Neural cell (in vitro differentiated cells): Measurements from ENCODE around the gene PTPRN2. TPM values are rescaled to one million over a fixed set of nuclear protein-coding genes. Genes with fewer than 3 reads are reported as not detected.

Experiments
- H2AFZ ChIP-seq: fragments of 200-600, 300-800 bp; sonication (generic), shearing (Covaris generic); 2 replicates; pipeline ENCODE4 v1.6.0; 2014; ENCODE audit warnings: low read depth, mild to moderate bottlenecking, antibody characterized with exemption, low read length, moderate library complexity
- H3F3A ChIP-seq: fragments of 200-600 bp; shearing (Covaris generic); 2 replicates; pipeline ENCODE4 v1.6.1; 2016; ENCODE audit warnings: mild to moderate bottlenecking, moderate library complexity, mixed read lengths, antibody characterized with exemption, low read length; ENCODE audit not compliant: insufficient read depth, poor library complexity, severe bottlenecking
- H3K27ac ChIP-seq: fragments of 200-600, 300-800 bp; sonication (generic), shearing (Covaris generic); 2 replicates; pipeline ENCODE4 v1.5.1; 2014; ENCODE audit warnings: mild to moderate bottlenecking, low read length, moderate library complexity
- H3K27me3 ChIP-seq: fragments of 300-800, 200-600 bp; sonication (generic), shearing (Covaris generic); 2 replicates; pipeline ENCODE4 v1.6.0; 2014; ENCODE audit warnings: mild to moderate bottlenecking, low read depth, low read length, moderate library complexity; ENCODE audit not compliant: insufficient read depth
- H3K36me3 ChIP-seq: fragments of 300-800, 200-600 bp; sonication (generic), shearing (Covaris generic); 2 replicates; pipeline ENCODE4 v1.5.1; 2014; ENCODE audit warnings: mild to moderate bottlenecking, antibody characterized with exemption, low read length, moderate library complexity; ENCODE audit not compliant: insufficient read depth
- H3K4me2 ChIP-seq: fragments of 300-800, 200-600 bp; sonication (generic), shearing (Covaris generic); 2 replicates; pipeline ENCODE4 v1.6.0; 2014; ENCODE audit warnings: mild to moderate bottlenecking, low read length
- H3K4me3 ChIP-seq: fragments of 300-800, 200-600 bp; sonication (generic), shearing (Covaris generic); 2 replicates; pipeline ENCODE4 v1.5.1; 2014; ENCODE audit warnings: mild to moderate bottlenecking, low read length, moderate library complexity
- H3K79me2 ChIP-seq: fragments of 200-600 bp; shearing (Covaris generic); replicated peaks from 2 replicates; pipeline ENCODE4 v1.6.0; 2014; ENCODE audit warnings: mild to moderate bottlenecking, low read length, moderate library complexity; ENCODE audit not compliant: insufficient read depth
- H3K9ac ChIP-seq: fragments of 300-800, 200-600 bp; sonication (generic), shearing (Covaris generic); 2 replicates; pipeline ENCODE4 v1.6.1; 2016; ENCODE audit warnings: mild to moderate bottlenecking, low read length, mixed read lengths
- H3K9me2 ChIP-seq: fragments of 200-600 bp; shearing (Covaris generic); 2 replicates; pipeline ENCODE4 v1.6.1; 2016; ENCODE audit warnings: mild to moderate bottlenecking, low read length, mixed read lengths; ENCODE audit not compliant: insufficient read depth
- H3K9me3 ChIP-seq: fragments of 200-600, 300-800 bp; sonication (generic), shearing (Covaris generic); 2 replicates; pipeline ENCODE4 v1.6.1; 2016; ENCODE audit warnings: mild to moderate bottlenecking, mixed run types, low read length, moderate library complexity, mixed read lengths
- H4K20me1 ChIP-seq: fragments of 200-600 bp; shearing (Covaris generic); 2 replicates; pipeline ENCODE4 v1.6.1; 2016; ENCODE audit warnings: mild to moderate bottlenecking, mixed run types; ENCODE audit not compliant: insufficient read depth
- CTCF ChIP-seq: fragments of 450-650 bp; IDR thresholded peaks from 2 replicates; pipeline ENCODE4 v1.5.1; 2014; ENCODE audit warnings: antibody characterized with exemption, mild to moderate bottlenecking, moderate library complexity; ENCODE audit not compliant: poor library complexity, severe bottlenecking
- EP300 ChIP-seq: fragments of 450-650 bp; conservative IDR thresholded peaks from 2 replicates; pipeline ENCODE4 v1.6.1; 2014; ENCODE audit warnings: antibody characterized with exemption, mild to moderate bottlenecking, moderate library complexity; ENCODE audit not compliant: poor library complexity, severe bottlenecking
- EZH2 ChIP-seq: fragments of 200-600, 300-800 bp; shearing (Covaris generic), sonication (generic); IDR thresholded peaks from 2 replicates; pipeline ENCODE4 v1.6.1; 2014; ENCODE audit warnings: antibody characterized with exemption, low read length, borderline replicate concordance, mild to moderate bottlenecking; ENCODE audit not compliant: insufficient read depth, poor library complexity, severe bottlenecking
- MXI1 ChIP-seq: fragments of 450-650 bp; conservative IDR thresholded peaks from 2 replicates; pipeline ENCODE4 v1.6.1; 2014; ENCODE audit warnings: antibody characterized with exemption, mild to moderate bottlenecking; ENCODE audit not compliant: poor library complexity, severe bottlenecking
- POLR2AphosphoS5 ChIP-seq: IDR thresholded peaks from 2 replicates; pipeline ENCODE4 v1.6.1; 2012
- RAD21 ChIP-seq: fragments of 450-650 bp; conservative IDR thresholded peaks from 2 replicates; pipeline ENCODE4 v1.6.1; 2014; ENCODE audit warnings: antibody characterized with exemption, mild to moderate bottlenecking, moderate library complexity
- REST ChIP-seq: IDR thresholded peaks from 2 replicates; pipeline ENCODE4 v1.6.1; 2012; ENCODE audit warnings: borderline replicate concordance
- SMC3 ChIP-seq: fragments of 450-650 bp; conservative IDR thresholded peaks from 2 replicates; pipeline ENCODE4 v1.6.1; 2014; ENCODE audit warnings: antibody characterized with exemption, mild to moderate bottlenecking, moderate library complexity; ENCODE audit not compliant: poor library complexity
- TAF1 ChIP-seq: IDR thresholded peaks from 2 replicates; pipeline ENCODE4 v1.6.1; 2012; ENCODE audit warnings: low read depth
- polyA plus RNA-seq: library from polyadenylated mRNA; depleted of rRNA; stranded (reverse); fragments of >200 nt; gene quantifications from 2 replicates; pipeline ENCODE4 v1.2.3, GENCODE V29; 2014

The PTPRN2 gene
- polyA plus RNA-seq, 1 donor from 2014 or later, result 31.0 TPM

- Histone ChIP-seq H3K9ac (peak overlapping the region; percentile 67), H3K4me2 (peak overlapping the region; percentile 37), H4K20me1 (no peaks in the 10 kb centered on the region), H3K27me3 (no peaks in the 10 kb centered on the region), H3F3A (peaks cover 4% of the 10 kb centered on the region), H3K4me3 (peak overlapping the region; percentile 22), H3K79me2 (no peaks in the 10 kb centered on the region), H3K36me3 (no peaks in the 10 kb centered on the region), H3K27ac (peak overlapping the region; percentile 86), H3K9me2 (no peaks in the 10 kb centered on the region), H3K9me3 (no peaks in the 10 kb centered on the region), H2AFZ (peak overlapping the region; percentile 42)
- TF ChIP-seq MXI1, result peak; percentile 8
- peak; percentile 34 for TF ChIP-seq CTCF
- no peak for TF ChIP-seq EP300
Measured at GRCh38 chr7:158495216-158495615, 92.4 kb downstream of the PTPRN2 start.

- Histone ChIP-seq H3K36me3 (no peaks in the 10 kb centered on the region), H3K4me2 (no peak overlapping the region), H3K4me3 (peak overlapping the region; percentile 22), H3K27ac (peak overlapping the region; percentile 86), H3K27me3 (no peaks in the 10 kb centered on the region), H4K20me1 (no peaks in the 10 kb centered on the region), H3F3A (peaks cover 4% of the 10 kb centered on the region), H2AFZ (peak overlapping the region; percentile 42), H3K9me2 (no peaks in the 10 kb centered on the region), H3K79me2 (no peaks in the 10 kb centered on the region), H3K9me3 (no peaks in the 10 kb centered on the region), H3K9ac (peak overlapping the region; percentile 67)
- TF ChIP-seq EZH2, result no peak
- TF ChIP-seq EP300, result no peak
- no peak for TF ChIP-seq CTCF
- TF ChIP-seq RAD21, result no peak
- no peak for TF ChIP-seq POLR2AphosphoS5
Measured at GRCh38 chr7:158494643-158495042, 93.0 kb downstream of the PTPRN2 start.

- H3K4me3 ChIP-seq, result peak overlapping the region; percentile 22
- no peaks in the 10 kb centered on the region for H3K9me2 ChIP-seq
- no peak overlapping the region for H2AFZ ChIP-seq
- peaks cover 4% of the 10 kb centered on the region for H3F3A ChIP-seq
- H4K20me1 ChIP-seq, result no peaks in the 10 kb centered on the region
- no peaks in the 10 kb centered on the region for H3K36me3 ChIP-seq
- peak overlapping the region; percentile 86 for H3K27ac ChIP-seq
- no peaks in the 10 kb centered on the region for H3K9me3 ChIP-seq
- TF ChIP-seq CTCF (no peak), EZH2 (no peak), SMC3 (no peak), RAD21 (no peak), REST (no peak), POLR2AphosphoS5 (no peak), MXI1 (no peak), EP300 (no peak), TAF1 (no peak)
- no peaks in the 10 kb centered on the region for H3K79me2 ChIP-seq
- H3K27me3 ChIP-seq, result no peaks in the 10 kb centered on the region
- H3K9ac ChIP-seq, result peak overlapping the region; percentile 67
- no peak overlapping the region for H3K4me2 ChIP-seq
Measured at GRCh38 chr7:158494162-158494586, 93.4 kb downstream of the PTPRN2 start.
